Midbrain (tissue), 1 donor: Measurements from ENCODE around the gene SEL1L3.

Experiments used
- DNase-seq: peaks from one replicate; lab custom pipeline; 2025; lab: John Stamatoyannopoulos, UW

SEL1L3 gene

DNA sequence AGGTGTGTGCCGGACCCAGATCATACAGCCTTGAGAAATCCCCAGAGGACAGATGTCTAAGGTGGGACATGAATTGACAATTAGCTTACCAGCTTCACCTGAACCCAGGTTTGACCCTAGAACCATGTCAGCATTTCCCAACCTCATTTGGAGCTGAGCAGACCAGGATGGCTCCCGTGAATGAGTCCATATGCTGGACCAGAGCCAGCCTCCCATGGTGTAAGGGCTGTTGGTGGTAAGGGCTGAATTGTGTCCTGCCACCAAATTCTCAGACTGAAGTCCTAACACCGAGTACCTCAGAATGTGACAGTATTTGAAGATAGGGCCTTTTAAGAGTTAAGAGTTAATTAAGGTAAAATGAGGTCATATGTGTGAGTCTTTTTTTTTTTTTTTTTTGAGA lies 118.8 kb downstream of the SEL1L3 start:
- no peak for DNase-seq

DNA sequence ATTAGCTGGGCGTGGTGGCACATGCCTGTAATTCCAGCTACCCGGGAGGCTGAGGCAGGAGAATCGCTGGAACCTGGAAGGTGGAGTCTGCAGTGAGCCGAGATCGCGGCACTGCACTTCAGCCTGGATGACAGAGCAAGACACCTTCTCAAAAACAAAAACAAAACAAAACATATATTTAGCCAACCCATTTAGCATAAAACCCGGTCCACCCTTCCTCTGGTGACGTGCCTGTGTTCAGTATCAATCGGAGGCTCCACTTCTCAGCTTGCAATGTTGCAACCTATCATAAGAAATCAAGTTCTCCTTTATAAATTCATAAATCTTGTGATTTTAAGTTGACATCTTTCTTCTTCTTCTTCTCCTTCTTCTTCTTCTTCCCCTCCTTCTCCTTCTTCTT lies 133.2 kb downstream of the SEL1L3 start:
- no peak for DNase-seq

DNA sequence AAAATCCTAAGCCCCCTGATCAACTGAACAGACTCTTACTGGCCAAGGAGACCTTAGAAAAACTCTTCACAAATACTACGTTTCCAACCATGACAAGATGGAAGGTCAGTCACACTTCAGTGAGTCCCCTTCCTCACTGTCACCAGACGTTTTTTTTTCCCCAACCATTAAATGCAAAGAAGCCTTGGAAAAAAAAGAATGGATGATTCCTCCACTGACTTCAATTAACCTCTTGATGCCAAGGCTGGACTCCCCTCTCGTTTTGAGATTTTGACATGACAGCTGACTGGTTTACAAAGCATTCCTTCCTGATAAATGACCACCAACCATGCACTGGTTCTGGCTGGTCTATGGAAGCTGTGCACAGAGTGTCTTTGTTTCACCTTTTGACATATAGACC lies 133.9 kb downstream of the SEL1L3 start:
- DNase-seq: no peak

DNA sequence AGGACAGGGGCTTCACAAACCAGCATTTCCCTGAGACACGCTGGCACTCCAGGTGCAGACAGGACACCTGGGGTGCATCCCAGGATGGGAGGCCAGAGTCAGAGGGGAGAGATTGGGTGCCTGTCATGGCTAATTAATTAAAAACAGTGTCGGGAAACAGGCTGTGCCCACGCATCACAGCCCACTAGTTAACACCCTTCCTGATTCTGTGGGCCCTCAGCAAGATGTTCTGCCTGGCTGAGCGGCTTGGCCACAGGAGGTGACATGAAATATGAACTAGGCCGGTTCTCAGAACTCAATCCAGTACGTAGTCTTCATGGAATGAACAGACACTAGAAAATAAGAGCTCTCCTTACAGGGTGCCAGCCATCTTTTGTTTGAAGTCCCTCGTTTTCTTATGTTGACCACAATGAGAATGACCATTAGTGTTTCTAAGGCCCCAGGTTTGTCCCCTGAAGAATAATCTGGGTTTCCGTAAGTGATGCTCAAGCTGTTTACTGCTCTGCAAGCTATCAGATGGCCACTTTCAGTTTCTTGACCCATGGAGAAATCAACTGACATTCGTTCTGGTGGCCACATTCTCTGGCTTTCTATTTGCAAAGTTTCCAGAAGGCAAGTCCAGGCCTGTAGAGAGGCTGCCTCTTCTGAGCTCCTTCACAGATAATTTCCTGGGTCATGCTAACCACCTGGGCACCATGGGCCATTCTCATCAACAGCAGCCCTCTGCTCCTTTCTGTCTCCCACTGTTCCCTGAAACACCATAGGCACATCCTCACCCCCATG lies 134.9 kb downstream of the SEL1L3 start:
- no peak for DNase-seq

DNA sequence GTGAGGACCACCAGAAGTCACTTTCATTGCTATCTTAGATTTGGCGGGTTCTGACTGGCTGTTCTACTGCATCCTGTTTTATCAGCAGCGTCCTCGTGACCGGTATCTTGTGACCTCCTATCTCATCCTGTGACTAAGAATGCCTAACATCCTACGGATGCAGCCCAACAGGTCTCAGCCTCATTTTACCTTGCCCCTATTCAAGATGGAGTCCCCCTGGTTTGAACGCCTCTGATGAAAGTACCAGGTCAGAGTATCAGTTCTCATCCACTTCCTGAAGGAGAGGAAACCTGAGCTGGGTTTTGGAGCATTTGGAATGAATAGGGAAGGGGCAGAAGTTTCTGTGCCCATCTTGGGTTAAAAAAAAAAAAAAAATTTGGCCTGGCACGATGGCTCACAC lies 136.9 kb downstream of the SEL1L3 start:
- no peak for DNase-seq

DNA sequence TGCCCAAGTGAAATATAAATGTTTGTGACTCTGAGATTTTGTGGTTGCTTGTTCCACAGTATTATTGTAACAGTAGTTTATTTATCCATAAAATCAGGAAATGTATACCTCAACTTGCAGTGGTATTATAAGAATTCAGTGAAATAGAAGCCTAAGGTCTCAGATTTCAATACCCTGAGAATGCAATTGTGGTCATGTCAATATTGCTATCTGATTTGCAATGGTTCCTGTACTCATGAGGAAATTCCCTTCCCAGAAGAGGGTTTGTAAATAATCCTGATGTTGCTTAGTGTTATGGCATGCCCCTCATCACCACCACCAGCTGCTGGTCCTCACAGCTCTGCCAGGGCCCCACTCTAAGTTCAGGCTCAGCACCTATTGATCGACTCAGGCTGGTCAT lies 139.4 kb downstream of the SEL1L3 start:
- DNase-seq: no peak

DNA sequence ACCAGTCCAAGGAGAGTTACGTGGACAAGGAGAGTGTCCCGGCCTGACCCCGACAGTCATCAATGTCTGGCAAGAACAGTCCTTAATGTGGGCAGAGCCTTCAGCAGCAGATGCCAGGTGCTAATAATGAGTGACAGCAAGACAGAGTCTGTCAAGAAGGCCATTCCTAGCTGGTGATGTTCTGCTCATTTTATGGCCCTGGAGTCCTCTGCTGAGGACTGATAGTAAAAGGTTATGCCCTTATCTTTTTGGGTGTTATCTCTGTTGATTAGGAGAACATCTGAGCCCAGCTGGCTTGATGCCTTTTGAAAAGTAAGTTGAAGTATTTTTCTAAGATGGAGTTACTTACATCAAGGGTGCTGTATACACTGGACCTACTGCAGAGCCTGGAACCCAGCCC lies 139.8 kb downstream of the SEL1L3 start:
- DNase-seq: no peak

DNA sequence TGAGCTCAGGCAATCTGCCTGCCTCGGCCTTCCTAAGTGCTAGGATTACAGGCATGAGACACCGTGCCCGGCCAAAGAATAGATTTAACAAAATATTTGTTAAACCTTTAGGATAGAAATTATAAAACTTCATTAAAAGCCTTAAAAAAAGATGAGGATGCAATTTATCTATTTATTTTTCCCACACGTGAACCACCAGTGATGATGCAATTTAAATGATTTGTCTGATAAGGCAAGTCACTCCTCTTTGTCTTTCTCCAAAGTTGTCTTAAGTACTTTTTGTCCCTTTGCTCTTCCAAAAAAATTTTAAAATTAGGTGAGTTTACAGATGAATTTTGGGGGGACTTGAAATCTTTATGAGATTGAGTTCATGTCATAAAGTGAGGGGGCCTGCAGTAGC lies 149.0 kb downstream of the SEL1L3 start:
- no peak for DNase-seq

DNA sequence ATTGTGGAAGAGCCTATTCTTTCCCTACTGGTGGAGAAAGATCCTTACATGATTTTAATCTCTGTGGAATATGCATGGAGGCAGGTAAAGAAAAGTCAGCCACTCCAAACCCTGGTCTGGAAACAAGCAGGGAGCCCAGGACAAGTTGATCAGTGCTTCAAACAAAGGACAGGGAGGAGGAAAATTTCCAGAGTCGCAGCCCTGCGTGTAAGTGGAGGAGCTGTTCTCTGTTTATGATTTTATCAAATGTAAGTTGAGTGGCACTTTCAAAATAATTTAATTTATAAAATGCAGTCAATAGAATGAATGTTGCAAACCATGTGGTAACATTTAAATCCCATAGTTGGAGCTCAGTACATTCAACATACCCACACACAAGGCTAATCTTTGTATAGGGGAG lies 150.2 kb downstream of the SEL1L3 start:
- DNase-seq: no peak

DNA sequence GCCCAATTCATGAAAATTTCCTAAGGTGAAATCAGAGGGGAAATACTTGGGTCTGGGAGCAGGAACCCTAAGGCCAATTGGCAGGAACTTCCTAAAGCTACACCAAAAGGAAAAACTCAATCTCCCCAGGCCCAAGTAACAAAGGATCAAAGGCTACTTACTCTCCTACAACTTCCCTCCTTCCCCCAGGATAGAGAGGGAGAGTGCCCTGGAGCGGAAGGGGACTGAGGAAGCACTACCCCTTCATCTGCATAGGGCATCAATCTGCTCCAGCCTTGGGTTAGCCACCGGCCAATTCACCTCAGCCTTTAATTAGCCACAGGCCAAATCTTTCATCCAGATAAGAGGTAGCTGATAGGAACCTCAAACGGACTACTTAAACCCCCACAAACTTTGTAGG lies 152.2 kb downstream of the SEL1L3 start:
- DNase-seq: no peak

DNA sequence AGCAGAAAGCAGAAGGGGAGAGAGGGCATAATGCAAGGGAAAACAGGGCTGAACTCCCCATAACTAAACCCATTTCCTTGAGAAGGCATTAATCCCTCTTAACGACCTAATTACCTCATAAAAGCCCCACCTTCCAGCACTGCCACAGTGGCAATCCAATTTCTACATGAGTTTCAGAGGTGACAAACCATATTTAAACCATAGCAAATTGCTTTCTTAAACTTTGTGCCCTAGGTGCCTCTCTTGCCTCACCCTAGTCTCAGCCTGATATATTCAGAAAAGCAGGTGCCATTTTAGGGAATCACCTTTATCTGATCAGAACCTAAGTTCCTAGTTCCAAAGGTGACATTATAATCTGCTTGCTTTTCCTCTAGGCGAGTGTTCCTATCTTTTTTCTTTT lies 158.3 kb downstream of the SEL1L3 start:
- DNase-seq: no peak

DNA sequence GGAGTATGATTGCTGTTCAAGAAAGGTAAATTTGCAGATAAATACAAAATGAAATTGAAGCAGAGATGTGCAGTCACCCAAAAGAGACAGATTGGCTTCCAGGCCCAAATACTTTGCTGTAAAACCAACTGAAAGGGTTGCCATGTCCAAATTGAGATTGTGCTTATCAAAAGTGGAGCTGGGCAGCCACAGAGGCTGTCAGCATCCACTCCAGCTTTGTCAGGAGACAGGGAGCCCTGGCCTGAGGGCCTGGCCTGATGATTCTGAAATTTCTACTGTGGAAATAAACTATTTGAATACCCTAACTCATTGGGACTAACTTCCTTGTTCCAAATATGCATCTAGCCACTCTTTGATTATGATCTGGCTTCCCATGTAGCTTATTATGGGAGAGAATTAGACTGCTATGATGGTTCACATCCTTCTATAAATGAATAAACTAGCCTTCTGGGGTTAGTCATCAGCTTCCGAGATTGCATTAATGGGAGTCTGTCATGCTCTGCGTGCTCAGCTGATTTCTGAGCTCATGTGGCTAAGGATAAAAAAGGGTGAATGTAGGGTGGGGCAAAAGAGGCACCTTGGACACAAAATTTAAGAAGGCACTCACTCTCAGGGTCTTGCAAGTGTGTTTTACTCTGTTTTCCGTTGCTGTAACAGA lies 158.9 kb downstream of the SEL1L3 start:
- no peak for DNase-seq

DNA sequence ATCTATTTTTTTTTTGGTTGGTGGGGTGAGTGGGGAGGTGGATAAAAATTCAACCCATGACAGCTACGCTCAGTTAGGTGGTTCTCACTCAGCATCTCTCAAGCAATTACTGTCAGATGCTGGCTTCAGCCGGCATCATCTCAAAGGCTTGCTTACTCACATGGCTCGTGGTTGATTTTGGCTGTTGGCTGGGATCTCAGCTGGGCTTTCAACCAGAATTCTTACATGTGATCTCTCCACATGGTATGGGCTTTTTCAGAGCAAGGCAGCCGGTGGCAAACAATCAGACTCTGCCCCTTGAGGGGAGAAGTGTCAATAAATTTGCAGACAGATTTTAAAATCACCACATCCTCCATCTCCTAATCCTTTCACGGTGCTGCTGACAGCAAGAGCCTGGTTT lies 159.9 kb downstream of the SEL1L3 start:
- peak; percentile 14 for DNase-seq

DNA sequence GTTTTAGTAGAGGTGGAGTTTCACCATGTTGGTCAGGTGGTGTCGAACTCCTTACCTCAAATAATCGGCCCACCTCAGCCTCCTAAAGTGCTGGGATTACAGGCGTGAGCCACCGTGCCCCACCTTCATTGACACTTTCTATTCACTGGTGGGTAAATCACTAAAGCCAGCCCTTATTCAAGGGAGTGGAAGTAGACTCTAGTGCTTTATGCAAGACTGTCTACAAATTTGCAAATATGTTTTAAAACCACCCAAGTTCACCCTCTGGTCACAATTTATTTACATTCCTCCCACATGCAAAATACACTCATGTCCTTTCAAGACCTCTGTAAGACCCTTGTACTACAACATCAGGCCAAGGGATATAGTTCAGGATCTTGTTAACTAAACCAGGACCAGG lies 162.1 kb downstream of the SEL1L3 start:
- no peak for DNase-seq

DNA sequence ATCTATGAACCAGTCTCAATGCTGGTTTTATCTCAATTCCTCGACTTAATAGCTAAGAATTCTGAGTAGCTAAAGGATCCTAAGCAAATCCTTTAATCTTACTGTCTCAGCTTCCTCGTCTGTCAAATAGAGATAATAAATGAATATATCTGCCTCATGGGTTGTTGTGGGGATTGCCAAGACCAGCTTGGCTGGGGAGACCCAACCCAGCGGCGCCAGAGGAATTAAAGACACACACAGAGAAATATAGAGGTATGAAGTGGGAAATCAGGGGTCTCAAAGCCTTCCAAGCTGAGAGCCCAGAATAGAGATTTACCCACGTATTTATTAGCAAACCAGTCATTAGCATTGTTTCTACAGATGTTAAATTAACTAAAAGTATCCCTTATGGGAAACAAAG lies 165.3 kb downstream of the SEL1L3 start:
- no peak for DNase-seq
